H1 (cell line): Measurements from ENCODE around the gene DTNB. TPM values are rescaled to one million over a fixed set of nuclear protein-coding genes. Genes with fewer than 3 reads are reported as not detected.

Experiments
- CTCF ChIA-PET: fragments of 300-600 bp; sonication (Branson Sonifier 250); formaldehyde crosslinking; loops from one replicate; lab custom pipeline; 2021; ENCODE audit not compliant: partially characterized antibody; lab: Charles Lee
- POLR2A ChIA-PET: fragments of 300-600 bp; sonication (Branson Sonifier 250); formaldehyde crosslinking; loops from one replicate; lab custom pipeline; 2021; ENCODE audit warnings: inconsistent platforms; ENCODE audit not compliant: partially characterized antibody; lab: Charles Lee
- DNase-seq, 2 experiments: peaks; one replicate each; pipeline versions ENCODE4 v3.0.0 to v3.0.0-alpha.2; 2010 to 2022; ENCODE audit warnings: low spot score in 2 of 2, low read depth in 1 of 2, mixed read lengths in 1 of 2
- FAIRE-seq: peaks from 2 replicates; lab custom pipeline; 2011; peaks lifted over from hg19 to GRCh38; lab: Jason Lieb, UNC
- H2AFZ ChIP-seq: 2 replicates; pipeline ENCODE4 v1.8.1; 2012; ENCODE audit warnings: low read length, inconsistent platforms
- H2AK5ac ChIP-seq: 2 replicates; pipeline ENCODE4 v1.6.1; 2013; ENCODE audit warnings: low read depth, low read length
- H2BK120ac ChIP-seq: replicated peaks from 2 replicates; pipeline ENCODE3; 2013; ENCODE audit warnings: low read depth, low read length, inconsistent platforms
- H2BK12ac ChIP-seq: 2 replicates; pipeline ENCODE4 v1.6.1; 2013; ENCODE audit warnings: low read depth, low read length
- H2BK15ac ChIP-seq: 2 replicates; pipeline ENCODE4 v1.6.1; 2013; ENCODE audit warnings: low read length
- H2BK20ac ChIP-seq: 2 replicates; pipeline ENCODE4 v1.6.1; 2013; ENCODE audit warnings: low read length
- H2BK5ac ChIP-seq: 2 replicates; pipeline ENCODE4 v1.6.1; 2013; ENCODE audit warnings: low read depth, low read length
- H3K14ac ChIP-seq: 2 replicates; pipeline ENCODE4 v1.6.1; 2013; ENCODE audit warnings: inconsistent platforms; ENCODE audit not compliant: insufficient read length
- H3K18ac ChIP-seq: 2 replicates; pipeline ENCODE4 v1.6.1; 2013; ENCODE audit warnings: low read length; ENCODE audit errors: extremely low read depth
- H3K23ac ChIP-seq: 2 replicates; pipeline ENCODE4 v1.6.1; 2013; ENCODE audit warnings: inconsistent platforms; ENCODE audit not compliant: insufficient read length
- H3K23me2 ChIP-seq: 2 replicates; pipeline ENCODE4 v1.6.1; 2013; ENCODE audit warnings: low read depth, low read length
- H3K27ac ChIP-seq: 2 replicates; pipeline ENCODE4 v1.6.1; 2011; ENCODE audit warnings: low read depth, low read length, inconsistent platforms
- H3K27me3 ChIP-seq, 4 experiments: replicated peaks in 1 of 4; 1 replicate in 1 of 4; 2 replicates in 3 of 4; pipeline versions ENCODE4 v1.6.1 to v1.8.1; 2011 to 2013; ENCODE audit warnings: low read length in 3 of 4, mild to moderate bottlenecking in 3 of 4, inconsistent platforms in 2 of 4, mixed read lengths in 2 of 4, moderate library complexity in 1 of 4; ENCODE audit not compliant: control insufficient read depth in 3 of 4, insufficient read depth in 3 of 4; ENCODE audit errors: extremely low read depth in 1 of 4
- H3K36me3 ChIP-seq, 4 experiments: 2 replicates each; pipeline versions ENCODE4 v1.6.1 to v1.8.1; 2011 to 2013; ENCODE audit warnings: mild to moderate bottlenecking in 4 of 4, low read length in 3 of 4, moderate library complexity in 2 of 4, control low read depth in 1 of 4, inconsistent platforms in 1 of 4; ENCODE audit not compliant: insufficient read depth in 4 of 4, control insufficient read depth in 2 of 4
- H3K4ac ChIP-seq: replicated peaks from 2 replicates; pipeline ENCODE3; 2013; ENCODE audit warnings: low read length, low read depth, mixed read lengths, inconsistent platforms; ENCODE audit not compliant: insufficient read length
- H3K4me1 ChIP-seq, 4 experiments: replicated peaks in 1 of 4; 1 replicate in 1 of 4; 2 replicates in 3 of 4; pipeline versions ENCODE4 v1.6.1 to v1.8.1; 2011 to 2013; ENCODE audit warnings: low read length in 3 of 4, inconsistent platforms in 2 of 4, mixed read lengths in 1 of 4; ENCODE audit not compliant: insufficient read depth in 4 of 4, control insufficient read depth in 3 of 4
- H3K4me2 ChIP-seq, 2 experiments: 2 replicates each; pipeline versions ENCODE4 v1.6.1 to v1.8.1; 2011 to 2013; ENCODE audit warnings: low read depth in 2 of 2, low read length in 2 of 2, control low read depth in 1 of 2, inconsistent platforms in 1 of 2, mild to moderate bottlenecking in 1 of 2; ENCODE audit not compliant: insufficient read depth in 1 of 2
- H3K4me3 ChIP-seq, 4 experiments: fragments of 200-600, 300-600 bp in 1 of 4; sonication (generic), shearing (Covaris generic), sonication (Bioruptor Twin) in 1 of 4; 2 replicates each; pipeline versions ENCODE4 v1.5.1 to v1.8.1; 2011 to 2016; ENCODE audit warnings: low read length in 4 of 4, low read depth in 3 of 4, control low read depth in 2 of 4, inconsistent platforms in 2 of 4, mild to moderate bottlenecking in 2 of 4, mixed read lengths in 1 of 4, moderate library complexity in 1 of 4; ENCODE audit not compliant: insufficient read depth in 2 of 4; ENCODE audit errors: extremely low read depth in 1 of 4
- H3K56ac ChIP-seq: replicated peaks from 2 replicates; pipeline ENCODE3; 2013; ENCODE audit warnings: low read depth, mild to moderate bottlenecking, mixed read lengths, low read length, inconsistent platforms; ENCODE audit not compliant: insufficient read length
- H3K79me1 ChIP-seq: 2 replicates; pipeline ENCODE4 v1.6.1; 2013; ENCODE audit warnings: low read depth, low read length, control low read depth
- H3K79me2 ChIP-seq, 2 experiments: 2 replicates each; pipeline versions ENCODE4 v1.6.1 to v1.8.1; 2012 to 2013; ENCODE audit warnings: low read length in 2 of 2, mild to moderate bottlenecking in 2 of 2, inconsistent platforms in 1 of 2; ENCODE audit not compliant: insufficient read depth in 2 of 2, control insufficient read depth in 1 of 2
- H3K9ac ChIP-seq, 4 experiments: replicated peaks in 1 of 4; 1 replicate in 1 of 4; 2 replicates in 3 of 4; pipeline versions ENCODE4 v1.6.1 to v1.8.1; 2011 to 2013; ENCODE audit warnings: low read depth in 3 of 4, low read length in 3 of 4, control low read depth in 2 of 4, mild to moderate bottlenecking in 2 of 4, moderate library complexity in 2 of 4, inconsistent platforms in 1 of 4; ENCODE audit errors: extremely low read depth in 1 of 4
- H3K9me3 ChIP-seq, 2 experiments: 2 replicates each; pipeline versions ENCODE4 v1.6.1 to v1.8.1; 2012 to 2013; ENCODE audit warnings: mild to moderate bottlenecking in 2 of 2, moderate library complexity in 2 of 2, control low read depth in 1 of 2, inconsistent platforms in 1 of 2, low read depth in 1 of 2, low read length in 1 of 2, mixed read lengths in 1 of 2; ENCODE audit not compliant: insufficient read depth in 2 of 2
- H4K20me1 ChIP-seq, 2 experiments: replicated peaks in 1 of 2; 2 replicates each; pipeline versions ENCODE3 to v1.8.1; 2011 to 2013; ENCODE audit warnings: inconsistent platforms in 2 of 2, low read length in 2 of 2, mild to moderate bottlenecking in 1 of 2; ENCODE audit not compliant: insufficient read depth in 2 of 2, control insufficient read depth in 1 of 2
- H4K5ac ChIP-seq: 2 replicates; pipeline ENCODE4 v1.6.1; 2013; ENCODE audit warnings: low read length, low read depth, mixed read lengths, inconsistent platforms; ENCODE audit not compliant: insufficient read length
- H4K8ac ChIP-seq: 2 replicates; pipeline ENCODE4 v1.8.0; 2013; ENCODE audit warnings: mild to moderate bottlenecking, moderate library complexity, low read length, inconsistent platforms; ENCODE audit not compliant: insufficient read depth; ENCODE audit errors: extremely low read depth
- H4K91ac ChIP-seq: replicated peaks from 2 replicates; pipeline ENCODE3; 2013; ENCODE audit warnings: low read length, mixed read lengths, inconsistent platforms; ENCODE audit not compliant: insufficient read length
- CBX5 ChIP-seq: fragments of 300-800, 300-1000 bp; sonication (generic); IDR thresholded peaks from 2 replicates; pipeline ENCODE4 v1.7.1; 2016; ENCODE audit warnings: antibody characterized with exemption, low read length, low read depth
- CHD2 ChIP-seq: IDR thresholded peaks from 2 replicates; pipeline ENCODE4 v1.6.1; 2012; ENCODE audit warnings: low read length, improper control_type of control experiment
- JUND ChIP-seq: IDR thresholded peaks from 2 replicates; pipeline ENCODE4 v1.6.1; 2011; ENCODE audit warnings: mild to moderate bottlenecking, improper control_type of control experiment, low read length
- KDM1A ChIP-seq: fragments of 200-600, 300-600 bp; sonication (generic); IDR thresholded peaks from 2 replicates; pipeline ENCODE4 v1.7.1; 2016; ENCODE audit warnings: mild to moderate bottlenecking, low read length, borderline replicate concordance
- MAFK ChIP-seq: IDR thresholded peaks from 2 replicates; pipeline ENCODE4 v1.6.1; 2012; ENCODE audit warnings: low read depth, mild to moderate bottlenecking, improper control_type of control experiment, low read length
- MAX ChIP-seq: IDR thresholded peaks from 2 replicates; pipeline ENCODE4 v1.6.1; 2012; ENCODE audit warnings: inconsistent platforms
- RBBP5 ChIP-seq: IDR thresholded peaks from 2 replicates; pipeline ENCODE4 v1.7.1; 2012; ENCODE audit warnings: low read depth, mild to moderate bottlenecking, inconsistent platforms, low read length, moderate library complexity, borderline replicate concordance
- SP1 ChIP-seq: IDR thresholded peaks from 2 replicates; pipeline ENCODE4 v1.6.1; 2011; ENCODE audit warnings: low read depth, low read length
- SUZ12 ChIP-seq: fragments of 200-600 bp; sonication (generic); IDR thresholded peaks from 2 replicates; pipeline ENCODE4 v1.6.1; 2012; ENCODE audit warnings: mild to moderate bottlenecking, inconsistent platforms, low read length, moderate library complexity, mixed read lengths
- YY1 ChIP-seq: IDR thresholded peaks from 2 replicates; pipeline ENCODE4 v1.6.1; 2011; ENCODE audit warnings: low read depth, mild to moderate bottlenecking, low read length
- WGBS, 2 experiments: shearing (Covaris generic) in 1 of 2; methylation state at CpG; one replicate each; pipeline versions ENCODE4 v1.1.6 to v1.1.7; 2013 to 2015; ENCODE audit warnings: low lambda C conversion rate in 2 of 2, mixed read lengths in 2 of 2, inconsistent platforms in 1 of 2, low coverage in 1 of 2, missing lambda C conversion rate in 1 of 2; ENCODE audit not compliant: insufficient replicate concordance in 2 of 2, insufficient coverage in 1 of 2, insufficient read length in 1 of 2; ENCODE audit errors: extremely low coverage in 1 of 2, missing lambda C conversion rate in 1 of 2; 5-methylcytosine and 5-hydroxymethylcytosine counted together
- polyA plus RNA-seq, 7 experiments: library from polyadenylated mRNA; depleted of rRNA in 3 of 7; stranded (reverse) in 5 of 7; unstranded in 2 of 7; fragments of >200 nt in 5 of 7; fragments of 200-250 nt in 2 of 7; gene quantifications; 1 replicate in 5 of 7; 2 replicates in 1 of 7; 4 replicates in 1 of 7; pipeline versions ENCODE4 v1.2.1 to v1.2.3, GENCODE V29; 2011 to 2013; ENCODE audit warnings: missing spikeins in 2 of 7, mixed read lengths in 2 of 7
- total RNA-seq: library from RNA; stranded (reverse); fragmentation: NEBNext Ultra II Directional; extraction: Animal tissue kit (Norgen Biotek cat#: 25700); gene quantifications from 2 replicates; pipeline ENCODE4 v1.2.1, GENCODE V29; 2021

Gene DTNB
- total and polyA plus RNA-seq, 2 of the 8 experiments (the other 6 are each of a cell fraction or from before 2014, with no cell fraction given): 39.6 to 49.5 TPM

GRCh38 chr2:25426326-25426725 lies 247.1 kb downstream of the DTNB start:
- no peak overlapping the region for H2BK12ac ChIP-seq
- H4K20me1 ChIP-seq: no peaks in the 10 kb centered on the region
- no peak overlapping the region for H2BK15ac ChIP-seq
- H3K4ac ChIP-seq: no peak overlapping the region
- no peak overlapping the region for H3K18ac ChIP-seq
- FAIRE-seq: no peak
- H3K27ac ChIP-seq: no peak overlapping the region
- no peak overlapping the region for H4K91ac ChIP-seq
- H2AK5ac ChIP-seq: no peak overlapping the region
- H3K23me2 ChIP-seq: no peaks in the 10 kb centered on the region
- no peak overlapping the region for H3K4me2 ChIP-seq
- H3K9ac ChIP-seq: no peak overlapping the region
- no peaks in the 10 kb centered on the region for H3K27me3 ChIP-seq
- H3K56ac ChIP-seq: no peak overlapping the region
- DNase-seq: no peak
- H3K4me3 ChIP-seq: no peak overlapping the region
- H3K9me3 ChIP-seq: no peaks in the 10 kb centered on the region
- no peaks in the 10 kb centered on the region for H3K79me2 ChIP-seq
- H3K23ac ChIP-seq: no peak overlapping the region
- no peak overlapping the region for H2AFZ ChIP-seq
- no peak overlapping the region for H3K14ac ChIP-seq
- ChIA-PET CTCF (interaction anchor here (0.6 to 2.1 kb wide), 5 partner anchors 59 to 274 kb away, joined by 3 to 7 read pairs (median 4); no protein-coding TSS in a partner anchor), POLR2A (interaction anchor here (0.6 to 1.9 kb wide), 2 partner anchors 10 to 147 kb away, joined by 4 to 5 read pairs; no protein-coding TSS in a partner anchor)
- H3K79me1 ChIP-seq: no peaks in the 10 kb centered on the region
- no peaks in the 10 kb centered on the region; a peak in 1 of 8 replicates for H3K36me3 ChIP-seq
- no peak overlapping the region for H4K8ac ChIP-seq
- H2BK120ac ChIP-seq: no peak overlapping the region
- H4K5ac ChIP-seq: no peak overlapping the region
- no peak overlapping the region for H2BK5ac ChIP-seq
- no peak for TF ChIP-seq MAX
- TF ChIP-seq YY1: no peak
- TF ChIP-seq JUND: no peak
- no peak for TF ChIP-seq RBBP5
- TF ChIP-seq SP1: no peak
- TF ChIP-seq CHD2: no peak
- TF ChIP-seq MAFK: no peak
- TF ChIP-seq KDM1A: no peak
- no peak for TF ChIP-seq SUZ12
- no peak for TF ChIP-seq CBX5
- no peaks in the 10 kb centered on the region for H3K4me1 ChIP-seq
- WGBS, 2 experiments: 93% methylated on average over 3 of the region's 3 CpGs; no CpG with 5 or more reads in 1 of the 2 experiments
- H2BK20ac ChIP-seq: no peak overlapping the region
